Measurements from ENCODE around the gene APOA5.

GRCh38 chr11:116825854-116826750, 34.4 kb upstream of the APOA5 start:
- TF ChIP-seq NCOA2 (IDR thresholded peaks at IDR 0.05; ENCODE audit: partially characterized antibody in 2 of 2) (no peak), ETS1 (conservative IDR thresholded peaks at IDR 0.05; ENCODE audit: control insufficient read depth, low read depth, low read length) (no peak), ATF2 (CRISPR knock-in tag; IDR thresholded peaks at IDR 0.05) (no peak)

All from K562 (cell line).